HAP-1 (cell line): ENCODE results near the gene CEBPA.

Experiments
- DNase-seq, 2 experiments: peaks; one replicate each; pipeline ENCODE4 v3.0.0-alpha.2; 2016 to 2020; ENCODE audit warnings: low spot score in 2 of 2
- H3K27me3 ChIP-seq: fragments of 250-450 bp; sonication (Bioruptor Pico); 2 replicates; pipeline ENCODE4 v1.5.1; 2020; ENCODE audit warnings: low read depth, mild to moderate bottlenecking, moderate library complexity
- H3K36me3 ChIP-seq: fragments of 250-450 bp; sonication (Bioruptor Pico); replicated peaks from 2 replicates; pipeline ENCODE4 v1.5.1; 2020; ENCODE audit warnings: mild to moderate bottlenecking
- H3K4me1 ChIP-seq: fragments of 250-450 bp; sonication (Bioruptor Pico); 2 replicates; pipeline ENCODE4 v1.5.1; 2020; ENCODE audit warnings: mild to moderate bottlenecking
- H3K4me3 ChIP-seq: fragments of 250-450 bp; sonication (Bioruptor Pico); 2 replicates; pipeline ENCODE4 v1.5.1; 2020; ENCODE audit warnings: mild to moderate bottlenecking, moderate library complexity
- H3K9me3 ChIP-seq: fragments of 250-450 bp; sonication (Bioruptor Pico); 2 replicates; pipeline ENCODE4 v1.5.1; 2020; ENCODE audit warnings: mild to moderate bottlenecking, moderate library complexity
- in situ Hi-C: fragments of 300-500 bp; cut with MboI; formaldehyde crosslinking; loops from 3 replicates; pipeline ENCODE4 v1.14.3; 2020; ENCODE audit warnings: low sequenced_read_pairs, inconsistent platforms, mixed read lengths

The CEBPA gene

DNA sequence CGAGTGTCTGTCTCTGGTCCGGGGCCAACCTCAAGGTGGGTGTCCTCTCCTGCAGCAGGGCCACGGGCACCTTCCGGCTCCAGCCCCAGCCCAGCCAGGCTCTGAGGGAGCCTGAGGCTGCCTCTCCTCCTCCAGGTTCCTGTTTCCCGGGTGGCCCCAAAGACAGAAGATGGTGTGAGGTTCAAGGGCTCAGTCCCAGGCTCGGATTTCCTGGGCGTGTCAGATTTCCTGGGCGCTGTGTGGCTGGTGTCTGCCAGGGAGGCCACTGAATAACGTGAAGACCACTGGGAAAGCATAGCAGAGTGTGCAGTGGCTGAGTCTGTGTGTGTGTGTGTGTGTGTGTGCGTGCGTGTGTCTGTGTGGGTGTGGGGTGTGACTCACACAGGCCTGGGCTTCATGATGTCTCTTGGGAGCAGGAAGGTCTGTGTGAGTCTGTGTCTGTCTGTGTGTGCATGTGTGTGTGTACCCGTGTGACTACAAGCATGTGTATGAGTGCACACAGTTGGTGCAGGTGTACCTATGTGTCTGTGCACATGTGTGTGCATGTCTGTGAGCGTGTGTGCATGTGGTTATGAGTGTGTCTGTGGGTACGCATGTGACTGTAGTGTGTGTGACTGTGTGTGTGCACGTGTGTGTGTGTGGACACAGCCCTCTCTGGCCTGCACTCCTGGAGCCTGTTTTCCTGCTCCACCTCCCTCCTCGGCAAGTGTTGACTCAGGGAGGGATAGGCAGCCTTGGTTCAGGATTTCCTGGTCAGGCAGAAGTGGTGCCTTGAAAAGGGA, 28.3 kb downstream of the CEBPA start:
- in situ Hi-C loops = no loop called here
- DNase-seq = peak in 1 of 2 experiments; percentile 24
- no peaks in the 10 kb centered on the region for H3K36me3 ChIP-seq
- H3K4me1 ChIP-seq = peaks cover 7% of the 10 kb centered on the region
- no peak overlapping the region for H3K4me3 ChIP-seq
- no peaks in the 10 kb centered on the region for H3K27me3 ChIP-seq
- no peaks in the 10 kb centered on the region for H3K9me3 ChIP-seq

GRCh38 chr19:33273065-33273736, 29.1 kb downstream of the CEBPA start:
- H3K4me1 ChIP-seq = peaks cover 7% of the 10 kb centered on the region
- H3K9me3 ChIP-seq = no peaks in the 10 kb centered on the region
- H3K4me3 ChIP-seq = no peak overlapping the region
- in situ Hi-C loops = no loop called here
- H3K27me3 ChIP-seq = no peaks in the 10 kb centered on the region
- DNase-seq = no peak
- H3K36me3 ChIP-seq = no peaks in the 10 kb centered on the region

DNA sequence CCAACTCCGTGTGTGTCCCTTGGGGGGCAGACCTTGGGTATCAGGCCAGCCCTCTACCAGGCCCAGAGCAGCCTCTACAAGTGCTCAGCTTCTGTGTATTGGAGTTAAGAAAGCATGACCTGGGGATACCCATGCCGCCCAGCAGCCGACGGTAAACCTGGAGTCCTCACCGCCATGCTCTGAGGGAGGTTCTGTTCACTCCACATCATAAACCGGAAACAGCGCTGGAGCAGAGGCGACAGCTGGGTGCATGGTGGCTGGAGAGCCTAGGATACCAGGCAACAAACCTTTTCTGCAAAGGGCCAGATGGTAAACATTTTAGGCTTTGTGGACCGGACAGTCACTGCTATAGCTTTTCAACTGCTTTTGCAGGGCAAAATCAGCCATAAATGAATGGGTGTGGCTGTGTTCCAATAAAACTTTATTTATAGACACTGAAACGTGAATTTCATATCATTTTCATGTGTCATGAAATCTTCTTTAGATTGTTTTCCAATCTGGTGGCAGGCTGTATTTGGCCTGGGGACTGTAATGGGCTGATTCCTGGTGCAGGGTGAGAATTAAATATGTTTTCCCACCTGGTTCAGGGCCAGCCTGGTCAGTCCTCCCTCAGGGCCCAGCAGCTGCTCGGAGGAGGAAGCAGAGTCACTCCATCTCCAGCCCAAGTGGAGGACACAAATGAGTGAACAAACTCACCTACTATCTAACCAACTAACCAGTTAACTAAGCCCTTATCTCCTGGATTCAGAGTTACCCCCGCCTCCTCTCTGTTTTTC, 30.9 kb downstream of the CEBPA start:
- no peak for DNase-seq
- no peak overlapping the region for H3K4me3 ChIP-seq
- peaks cover 7% of the 10 kb centered on the region for H3K4me1 ChIP-seq
- no peaks in the 10 kb centered on the region for H3K36me3 ChIP-seq
- no peaks in the 10 kb centered on the region for H3K9me3 ChIP-seq
- in situ Hi-C loops = no loop called here
- H3K27me3 ChIP-seq = no peaks in the 10 kb centered on the region

- peaks cover 7% of the 10 kb centered on the region for H3K4me1 ChIP-seq
These were observed 31.6 kb downstream of the CEBPA start for GRCh38 chr19:33270769-33271168.

GRCh38 chr19:33269016-33269415, 33.3 kb downstream of the CEBPA start:
- no peaks in the 10 kb centered on the region for H3K9me3 ChIP-seq
- H3K36me3 ChIP-seq = no peaks in the 10 kb centered on the region
- no peak overlapping the region for H3K4me3 ChIP-seq
- no peak for DNase-seq
- in situ Hi-C loops = no loop called here
- H3K4me1 ChIP-seq = no peaks in the 10 kb centered on the region
- no peaks in the 10 kb centered on the region for H3K27me3 ChIP-seq

More at GRCh38 chr19:33270769-33271168, 31.6 kb downstream of the CEBPA start:
- in situ Hi-C loops = no loop called here
- Histone ChIP-seq H3K9me3 (no peaks in the 10 kb centered on the region), H3K4me3 (no peak overlapping the region), H3K36me3 (no peaks in the 10 kb centered on the region), H3K27me3 (no peaks in the 10 kb centered on the region)
- no peak for DNase-seq

- no peaks in the 10 kb centered on the region for H3K36me3 ChIP-seq
- DNase-seq = no peak
These were observed 34.0 kb downstream of the CEBPA start for GRCh38 chr19:33268162-33268991.

GRCh38 chr19:33267706-33268105, 34.6 kb downstream of the CEBPA start:
- Histone ChIP-seq H3K4me3 (no peak overlapping the region), H3K27me3 (no peaks in the 10 kb centered on the region), H3K36me3 (no peaks in the 10 kb centered on the region), H3K9me3 (no peaks in the 10 kb centered on the region), H3K4me1 (no peaks in the 10 kb centered on the region)
- DNase-seq = no peak
- in situ Hi-C loops = no loop called here

More at GRCh38 chr19:33268162-33268991, 34.0 kb downstream of the CEBPA start:
- Histone ChIP-seq H3K4me3 (no peak overlapping the region), H3K4me1 (no peaks in the 10 kb centered on the region), H3K27me3 (no peaks in the 10 kb centered on the region), H3K9me3 (no peaks in the 10 kb centered on the region)
- in situ Hi-C loops = no loop called here

GRCh38 chr19:33266974-33267484, 35.3 kb downstream of the CEBPA start:
- in situ Hi-C loops = no loop called here
- Histone ChIP-seq H3K27me3 (no peaks in the 10 kb centered on the region), H3K36me3 (no peaks in the 10 kb centered on the region), H3K4me1 (no peaks in the 10 kb centered on the region), H3K9me3 (no peaks in the 10 kb centered on the region), H3K4me3 (no peak overlapping the region)
- no peak for DNase-seq

DNA sequence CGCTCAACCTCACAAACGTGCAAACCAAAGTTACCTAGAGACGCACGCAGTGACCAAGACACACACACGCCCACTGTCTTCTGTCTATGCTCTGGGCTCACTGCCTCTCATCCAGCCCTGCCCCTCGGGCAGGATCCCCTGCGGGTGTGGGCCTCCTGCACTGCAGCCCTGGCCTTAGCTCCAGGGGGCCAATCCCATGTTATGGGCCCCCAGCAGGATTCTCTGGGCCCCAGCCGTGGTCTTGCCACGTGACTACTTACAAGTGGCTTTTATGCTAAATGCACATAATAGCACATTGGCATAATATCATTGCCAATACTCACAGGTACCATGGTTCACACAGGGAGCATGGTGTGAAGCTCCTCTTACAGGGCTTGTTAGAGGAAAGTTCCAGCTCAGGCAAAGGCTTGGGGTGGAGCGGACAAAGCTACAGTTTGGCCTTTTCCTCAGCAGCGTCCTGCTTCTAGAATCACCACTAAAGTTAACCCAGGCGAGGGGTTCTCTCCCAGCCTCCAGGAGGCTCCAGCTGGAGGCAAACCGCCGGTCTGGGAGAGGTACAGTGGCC, 37.4 kb downstream of the CEBPA start:
- Histone ChIP-seq H3K27me3 (no peaks in the 10 kb centered on the region), H3K4me3 (no peak overlapping the region), H3K4me1 (no peaks in the 10 kb centered on the region), H3K9me3 (no peaks in the 10 kb centered on the region), H3K36me3 (no peaks in the 10 kb centered on the region)
- no peak for DNase-seq
- in situ Hi-C loops = no loop called here

DNA sequence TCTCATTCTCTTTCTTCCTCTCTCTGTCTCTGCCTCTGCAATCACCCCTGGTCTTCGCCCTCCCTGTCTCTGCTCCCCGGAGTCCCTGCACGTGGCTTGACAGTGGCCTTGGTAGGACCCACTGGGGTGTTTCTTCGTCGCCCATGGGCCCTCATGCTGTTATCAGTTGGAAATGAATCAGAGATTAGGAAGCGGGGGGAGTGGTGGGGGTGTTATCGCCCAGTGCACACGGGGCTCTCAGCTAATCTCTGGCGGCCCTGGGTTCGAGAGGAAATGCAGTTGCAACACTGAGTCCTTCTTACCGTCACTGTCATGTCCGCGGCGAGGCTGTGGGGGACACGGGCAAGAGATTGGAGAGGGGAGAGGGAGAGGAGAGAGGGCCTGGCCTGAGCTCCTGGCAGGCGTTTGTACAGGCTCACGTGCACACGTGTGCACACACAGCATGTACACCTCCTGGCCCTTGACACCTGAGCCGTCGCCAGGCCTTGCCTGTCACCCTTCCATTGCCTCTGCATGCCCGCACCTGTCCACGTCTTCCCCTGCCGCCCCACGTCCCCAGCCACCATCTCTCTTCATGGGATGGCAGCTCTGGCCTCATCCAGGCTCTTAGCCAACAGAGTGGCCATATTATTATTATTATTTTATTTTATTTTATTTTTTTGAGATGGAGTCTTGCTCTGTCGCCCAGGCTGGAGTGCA, 38.9 kb downstream of the CEBPA start:
- no peak for DNase-seq
- Histone ChIP-seq H3K9me3 (no peaks in the 10 kb centered on the region), H3K27me3 (no peaks in the 10 kb centered on the region), H3K4me1 (no peaks in the 10 kb centered on the region), H3K4me3 (no peak overlapping the region), H3K36me3 (no peaks in the 10 kb centered on the region)
- in situ Hi-C loops = no loop called here

- H3K9me3 ChIP-seq = no peaks in the 10 kb centered on the region
- DNase-seq = no peak
- in situ Hi-C loops = no loop called here
- no peak overlapping the region for H3K4me3 ChIP-seq
- no peaks in the 10 kb centered on the region for H3K36me3 ChIP-seq
- no peaks in the 10 kb centered on the region for H3K27me3 ChIP-seq
- H3K4me1 ChIP-seq = no peaks in the 10 kb centered on the region
These were observed 40.7 kb downstream of the CEBPA start for GRCh38 chr19:33261511-33262189.
